Smooth muscle cell (in vitro differentiated cells): ENCODE data around the gene EMILIN1. TPM values are rescaled to one million over a fixed set of nuclear protein-coding genes. Genes with fewer than 3 reads are reported as not detected.

Source experiments
- DNase-seq: peaks from one replicate; lab custom pipeline; 2025; ENCODE audit not compliant: unreplicated experiment; lab: John Stamatoyannopoulos, UW
- H2AFZ ChIP-seq: fragments of 200-600 bp; sonication (generic); 2 replicates; pipeline ENCODE4 v1.6.0; 2016; ENCODE audit warnings: antibody characterized with exemption, low read depth, mild to moderate bottlenecking
- H3F3A ChIP-seq: fragments of 200-600 bp; sonication (generic); 2 replicates; pipeline ENCODE4 v1.6.0; 2017; ENCODE audit warnings: antibody characterized with exemption, low read depth
- H3K27ac ChIP-seq: fragments of 200-600 bp; sonication (generic); 2 replicates; pipeline ENCODE4 v1.5.1; 2016; ENCODE audit warnings: low read depth, mild to moderate bottlenecking
- H3K27me3 ChIP-seq: fragments of 200-600 bp; sonication (generic); 2 replicates; pipeline ENCODE4 v1.6.1; 2016; ENCODE audit warnings: low read depth, mild to moderate bottlenecking
- H3K36me3 ChIP-seq: fragments of 200-600 bp; sonication (generic); 2 replicates; pipeline ENCODE4 v1.5.1; 2016; ENCODE audit warnings: low read depth
- H3K4me1 ChIP-seq: fragments of 200-600 bp; sonication (generic); 2 replicates; pipeline ENCODE4 v1.5.1; 2016; ENCODE audit warnings: low read depth
- H3K4me2 ChIP-seq: fragments of 200-600 bp; sonication (generic); 2 replicates; pipeline ENCODE4 v1.6.0; 2016; ENCODE audit warnings: mild to moderate bottlenecking
- H3K4me3 ChIP-seq: fragments of 200-600 bp; sonication (generic); 2 replicates; pipeline ENCODE4 v1.5.1; 2016; ENCODE audit warnings: mild to moderate bottlenecking
- H3K79me2 ChIP-seq: fragments of 200-600 bp; sonication (generic); 2 replicates; pipeline ENCODE4 v1.6.0; 2016; ENCODE audit warnings: low read depth, mild to moderate bottlenecking
- H3K9ac ChIP-seq: fragments of 200-600 bp; sonication (generic); 2 replicates; pipeline ENCODE4 v1.6.0; 2016; ENCODE audit warnings: low read depth
- H3K9me3 ChIP-seq: fragments of 200-600 bp; sonication (generic); replicated peaks from 2 replicates; pipeline ENCODE4 v1.5.1; 2016; ENCODE audit warnings: low read depth
- H4K20me1 ChIP-seq: fragments of 200-600 bp; sonication (generic); 2 replicates; pipeline ENCODE4 v1.6.0; 2016; ENCODE audit warnings: low read depth
- CTCF ChIP-seq: fragments of 200-600 bp; sonication (generic); IDR thresholded peaks from 2 replicates; pipeline ENCODE4 v1.5.1; 2017; ENCODE audit warnings: borderline replicate concordance, mild to moderate bottlenecking, antibody characterized with exemption; ENCODE audit not compliant: insufficient read depth, poor library complexity, severe bottlenecking
- WGBS: methylation state at CpG from one replicate; pipeline ENCODE4 v1.1.7; 2016; ENCODE audit warnings: low lambda C conversion rate; 5-methylcytosine and 5-hydroxymethylcytosine counted together
- polyA plus RNA-seq: library from polyadenylated mRNA; unstranded; fragments of >200 nt; fragmentation: Nextera tagmentation; extraction: Ambion mirVana; gene quantifications from 2 replicates; pipeline ENCODE4 v1.2.1, GENCODE V29; 2016
- total RNA-seq: library from RNA; depleted of rRNA; stranded (reverse); fragments of >200 nt; gene quantifications from 2 replicates; pipeline ENCODE4 v1.2.3, GENCODE V29; 2014

Gene EMILIN1
- total and polyA plus RNA-seq, 2 experiments from 2014 or later = 111 to 518 TPM

GRCh38 chr2:27091746-27092695 lies 13.6 kb downstream of the EMILIN1 start:
- Histone ChIP-seq H3K36me3 (no peaks in the 10 kb centered on the region), H2AFZ (no peak overlapping the region), H3K4me2 (no peak overlapping the region), H3K4me1 (peaks cover 1% of the 10 kb centered on the region), H3K9me3 (no peaks in the 10 kb centered on the region), H3K9ac (no peak overlapping the region), H3K27ac (no peak overlapping the region), H3K27me3 (no peaks in the 10 kb centered on the region), H3K4me3 (no peak overlapping the region), H3K79me2 (no peaks in the 10 kb centered on the region), H3F3A (no peaks in the 10 kb centered on the region), H4K20me1 (no peaks in the 10 kb centered on the region)
- no peak for TF ChIP-seq CTCF
- 84% methylated on average over 25 of the region's 25 CpGs for WGBS
- DNase-seq = no peak

DNA sequence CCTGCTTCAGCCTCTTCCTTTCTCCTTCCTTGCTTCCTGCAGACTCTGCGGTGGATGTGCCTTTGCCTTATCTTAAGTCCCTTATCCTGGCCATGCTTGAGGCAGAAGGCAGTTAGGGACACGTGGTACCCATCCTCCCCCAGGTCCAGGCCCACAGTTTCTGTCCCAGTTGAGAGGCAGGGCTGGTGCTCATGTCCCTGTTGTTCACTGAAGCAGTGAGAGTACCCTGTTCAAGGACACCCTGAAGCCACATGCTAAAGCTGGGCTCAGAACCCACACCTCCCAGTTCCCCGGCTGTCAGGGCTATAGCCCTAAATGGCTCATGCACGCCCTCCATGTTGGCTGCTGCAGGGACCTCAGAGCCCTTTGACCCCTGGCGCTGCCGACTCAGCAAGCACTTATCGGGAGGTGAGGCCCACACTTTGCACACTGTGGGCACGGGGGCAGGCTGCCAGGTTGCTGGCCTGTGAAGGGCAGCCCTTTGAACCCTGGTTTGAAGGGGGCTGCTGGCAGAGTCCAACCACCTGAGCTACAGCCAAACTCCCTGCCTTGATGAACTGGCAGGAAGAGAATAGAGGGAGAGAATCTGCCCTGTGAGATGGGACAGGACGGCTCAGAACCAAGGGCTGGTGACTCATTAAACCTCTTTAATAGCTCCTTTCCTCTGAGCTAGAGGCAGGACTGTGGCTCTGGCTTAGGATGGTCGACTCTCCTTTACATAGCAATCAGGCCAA lies 14.4 kb downstream of the EMILIN1 start:
- Histone ChIP-seq H3K4me1 (no peaks in the 10 kb centered on the region), H3K4me2 (no peak overlapping the region), H3K36me3 (no peaks in the 10 kb centered on the region), H3K79me2 (no peaks in the 10 kb centered on the region), H3K9me3 (no peaks in the 10 kb centered on the region), H3K27ac (no peak overlapping the region), H4K20me1 (no peaks in the 10 kb centered on the region), H2AFZ (no peak overlapping the region), H3K9ac (no peak overlapping the region), H3F3A (no peaks in the 10 kb centered on the region), H3K27me3 (no peaks in the 10 kb centered on the region), H3K4me3 (no peak overlapping the region)
- no peak for TF ChIP-seq CTCF
- no peak for DNase-seq
- 69% methylated on average over 10 of the region's 10 CpGs for WGBS

GRCh38 chr2:27093430-27094352 lies 15.3 kb downstream of the EMILIN1 start:
- Histone ChIP-seq H3K4me2 (no peak overlapping the region), H4K20me1 (no peaks in the 10 kb centered on the region), H3K4me1 (no peaks in the 10 kb centered on the region), H3K36me3 (no peaks in the 10 kb centered on the region), H2AFZ (no peak overlapping the region), H3F3A (no peaks in the 10 kb centered on the region), H3K27ac (no peak overlapping the region), H3K79me2 (no peaks in the 10 kb centered on the region), H3K27me3 (no peaks in the 10 kb centered on the region), H3K9ac (no peak overlapping the region), H3K4me3 (no peak overlapping the region), H3K9me3 (no peaks in the 10 kb centered on the region)
- WGBS = 91% methylated on average over 6 of the region's 6 CpGs
- no peak for DNase-seq
- no peak for TF ChIP-seq CTCF
